ENCODE data around the gene RUNX3.
"Not testable (repeated sequence)": the region's sequence is repeated elsewhere in the genome, so short reads cannot be mapped to it uniquely, and the experiment has no call there.

Gene RUNX3

GRCh38 chr1:24900486-24900849 is 29.6 kb downstream of the RUNX3 start:
- no peak for DNase-seq

GRCh38 chr1:24899581-24900485 is 30.2 kb downstream of the RUNX3 start:
- DNase-seq = no peak

- no peak for DNase-seq
These were observed 31.1 kb downstream of the RUNX3 start for GRCh38 chr1:24898909-24899439.

DNA sequence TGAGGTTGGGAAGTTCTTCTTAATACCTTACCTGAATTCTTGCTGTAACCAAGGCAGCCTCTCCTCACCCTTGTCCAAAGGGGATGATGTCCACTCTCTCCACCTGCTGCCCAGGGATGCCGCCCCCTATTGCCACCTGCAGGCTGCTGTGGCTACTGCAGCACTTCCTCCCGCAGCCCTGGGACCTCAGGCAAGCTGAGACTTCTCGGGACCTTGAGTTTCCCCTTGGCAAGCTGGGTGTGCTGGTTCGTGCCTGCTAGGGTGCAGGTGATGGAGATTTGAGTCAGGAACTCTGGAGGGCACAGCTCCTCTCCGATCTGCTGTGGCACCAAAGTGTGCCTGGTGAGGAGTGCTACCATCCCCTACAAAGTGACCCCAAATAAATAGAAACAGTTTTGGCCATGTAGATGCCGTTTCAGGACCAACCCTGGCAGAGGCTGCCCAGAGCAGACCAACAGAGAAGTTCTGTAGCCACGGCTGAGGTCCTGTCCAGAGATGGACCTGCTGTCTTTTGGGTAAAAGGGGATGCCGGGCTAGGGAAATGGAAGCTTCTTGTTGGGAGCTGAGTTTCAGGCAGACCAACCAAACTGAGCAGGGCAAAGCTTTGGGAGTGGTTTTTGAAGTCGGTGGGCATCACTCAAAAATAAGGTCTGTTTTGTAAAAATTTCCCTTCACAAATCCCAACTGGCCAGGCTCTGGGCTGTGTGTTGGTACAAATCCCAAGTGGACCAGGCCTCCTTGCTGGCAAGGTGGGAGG is 31.7 kb downstream of the RUNX3 start:
- DNase-seq = peak; percentile 60 to 78 (median 65)

DNA sequence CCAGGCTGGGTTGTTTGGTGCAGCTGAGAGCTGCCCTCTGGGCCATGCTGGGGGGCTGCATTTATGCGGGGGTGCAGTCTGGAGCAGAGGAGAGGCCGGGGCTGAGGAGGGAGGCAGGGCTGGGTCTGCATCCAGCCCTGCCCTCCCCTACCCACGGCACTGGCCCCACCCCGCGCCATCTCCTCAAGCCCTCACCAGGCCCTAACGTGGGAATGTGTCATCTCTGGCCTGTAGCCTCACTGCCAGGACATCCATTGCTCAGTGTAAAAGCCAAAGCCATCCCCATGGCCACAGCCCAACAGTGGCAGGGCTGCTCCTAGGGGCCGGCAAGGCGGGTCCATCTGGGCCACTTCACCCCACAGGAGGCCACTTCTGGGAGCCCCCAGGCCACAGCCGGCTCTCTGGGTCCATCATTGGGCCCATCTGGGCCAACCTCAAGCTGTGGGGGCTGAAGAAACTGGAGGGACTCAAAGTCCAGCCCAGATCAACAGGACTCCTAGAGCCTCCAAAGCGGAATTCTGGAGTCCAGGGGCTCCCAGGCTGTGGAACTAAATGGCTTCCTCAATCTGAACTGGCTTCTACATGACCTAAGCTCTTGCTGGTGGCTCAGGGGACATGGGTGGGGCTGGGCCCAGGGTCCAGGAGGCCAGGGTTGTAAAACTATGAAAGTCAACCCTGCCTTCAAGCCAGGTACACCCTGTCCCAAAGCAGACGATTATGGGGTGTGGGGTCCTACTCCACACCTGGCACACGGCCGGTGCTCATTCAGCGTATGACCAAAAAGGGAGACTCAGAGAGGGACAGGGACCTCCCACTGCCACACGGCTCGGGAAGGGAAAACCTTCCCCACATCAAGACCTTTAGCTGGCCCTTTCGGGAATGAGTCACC is 32.6 kb downstream of the RUNX3 start:
- no peak for DNase-seq

DNA sequence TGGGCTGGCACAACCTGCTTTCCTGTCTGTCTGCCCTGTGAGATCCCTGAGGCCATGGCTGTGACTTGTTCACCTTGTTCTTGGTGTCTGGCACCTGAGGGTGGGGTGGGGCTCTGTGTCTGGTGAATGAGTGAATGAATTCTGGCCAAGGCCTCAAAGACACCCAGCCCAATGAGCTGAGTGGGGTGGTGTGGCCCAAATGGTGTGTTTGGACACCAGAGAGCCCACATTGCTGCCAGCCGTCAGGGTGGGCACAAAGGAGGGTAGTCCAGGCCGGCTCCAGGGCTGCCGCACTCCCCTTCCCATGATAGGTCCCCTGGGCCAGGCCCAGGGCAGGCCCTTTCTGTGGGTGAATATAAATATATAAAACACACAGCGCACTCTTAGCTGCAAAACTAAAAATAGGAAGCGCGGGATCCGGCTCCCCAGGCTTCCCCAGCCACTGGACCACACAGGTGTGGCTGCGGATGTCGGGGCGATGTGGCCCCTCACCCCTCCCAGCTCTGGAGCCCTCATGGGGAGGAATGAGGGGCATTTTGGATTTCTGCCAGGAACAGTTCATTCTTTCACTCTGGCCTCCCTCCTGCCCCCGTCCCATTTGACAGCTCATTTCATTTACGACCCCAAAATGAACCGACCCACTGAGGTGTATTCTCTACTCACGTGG is 33.3 kb downstream of the RUNX3 start:
- DNase-seq = no peak

- DNase-seq = no peak
These were observed 33.9 kb downstream of the RUNX3 start for GRCh38 chr1:24896176-24896575.

DNA sequence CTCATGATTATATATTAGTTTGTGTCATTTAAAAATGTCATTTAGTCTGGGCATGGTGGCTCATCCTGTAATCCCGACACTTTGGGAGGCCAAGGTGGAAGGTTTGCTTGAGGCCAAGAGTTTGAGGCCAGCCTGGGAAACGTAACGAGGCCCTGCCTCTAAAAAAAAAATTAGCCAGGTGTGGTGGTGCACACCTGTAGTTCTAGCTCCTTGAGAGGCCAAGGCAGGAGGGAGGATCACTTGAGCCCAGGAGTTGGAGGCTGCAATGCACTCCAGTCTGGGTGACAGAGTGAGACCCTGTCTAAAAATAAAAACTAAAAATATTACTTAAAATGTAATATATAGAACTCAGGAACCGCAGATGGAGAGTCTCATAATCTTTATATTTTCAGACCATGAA is 34.6 kb downstream of the RUNX3 start:
- DNase-seq = no peak

DNA sequence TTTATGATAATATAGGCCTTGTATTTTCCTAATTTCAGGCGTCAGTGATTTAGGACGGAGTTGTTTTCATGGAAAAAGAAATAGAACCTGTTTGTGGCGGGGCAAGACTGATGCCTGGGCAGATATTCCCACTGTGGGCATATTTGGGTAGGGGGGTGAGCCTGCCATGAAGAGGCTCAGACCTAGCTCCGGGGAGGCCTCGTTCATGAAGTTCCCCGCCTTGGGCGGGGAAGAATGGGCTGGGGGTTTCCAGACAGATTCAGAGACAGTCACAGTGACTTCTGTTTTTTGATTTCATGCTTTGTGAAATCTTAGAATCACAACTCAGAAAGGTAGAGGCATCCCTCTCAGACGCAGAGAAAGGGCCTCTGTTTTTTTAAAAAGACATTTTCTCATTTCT is 36.1 kb downstream of the RUNX3 start:
- DNase-seq = peak; percentile 36 to 55 (median 42)

DNA sequence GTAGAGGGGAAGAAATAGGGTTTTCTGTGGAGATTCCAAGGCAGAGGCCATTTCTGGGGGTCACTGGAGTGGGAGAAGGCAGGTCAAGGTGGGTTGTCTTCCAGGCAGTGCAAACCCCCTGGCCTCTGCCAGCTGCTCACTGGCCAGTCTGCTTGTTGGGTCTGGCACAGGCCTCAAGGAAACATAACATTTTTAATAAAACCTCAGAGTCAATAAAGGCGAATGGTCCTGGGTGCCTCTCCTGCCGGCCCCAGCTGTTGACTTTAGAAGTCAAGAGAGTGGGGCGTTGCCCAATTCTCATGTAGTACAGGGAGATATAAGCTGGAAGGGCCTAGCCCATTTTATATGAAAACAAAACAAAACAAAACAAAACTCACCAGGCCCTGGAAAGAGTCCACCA is 36.6 kb downstream of the RUNX3 start:
- DNase-seq = no peak

GRCh38 chr1:24892188-24893153 is 37.6 kb downstream of the RUNX3 start:
- DNase-seq = no peak

DNA sequence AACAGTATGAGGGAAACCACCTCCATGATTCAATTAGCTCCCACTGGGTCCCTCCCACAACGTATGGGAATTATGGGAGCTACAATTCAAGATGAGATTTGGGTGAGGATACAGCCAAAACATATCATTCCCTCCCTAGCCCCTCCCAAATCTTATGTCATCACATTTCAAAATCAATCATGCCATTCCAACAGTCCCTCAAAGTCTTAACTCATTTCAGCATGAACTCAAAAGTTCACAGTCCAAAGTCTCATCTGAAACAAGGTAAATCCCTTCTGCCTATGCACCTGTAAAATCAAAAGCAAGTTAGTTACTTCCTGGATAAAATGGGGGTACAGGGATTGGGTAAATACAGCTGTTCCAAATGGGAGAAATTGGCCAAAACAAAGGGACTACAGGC is 38.7 kb downstream of the RUNX3 start:
- DNase-seq = not testable (repeated sequence)

DNA sequence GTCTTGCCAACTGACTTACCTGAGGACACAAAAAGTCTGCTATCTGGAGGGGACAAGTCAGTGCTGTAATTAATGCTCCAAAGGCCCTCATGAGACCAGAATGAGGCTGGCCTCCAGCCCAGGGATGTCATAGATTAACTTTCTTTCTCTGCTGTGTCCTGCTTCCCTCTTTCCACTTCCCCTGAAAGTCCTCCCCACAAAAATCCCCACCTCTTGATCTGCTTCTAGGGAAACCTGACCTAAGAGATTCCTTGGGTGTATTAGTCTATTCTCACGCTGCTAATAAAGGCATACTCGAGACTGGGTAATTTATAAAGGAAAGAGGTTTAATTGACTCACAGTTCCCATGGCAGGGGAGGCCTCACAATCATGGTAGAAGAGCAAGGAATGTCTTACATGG is 39.2 kb downstream of the RUNX3 start:
- DNase-seq = peak; percentile 62 to 73 (median 71)

DNA sequence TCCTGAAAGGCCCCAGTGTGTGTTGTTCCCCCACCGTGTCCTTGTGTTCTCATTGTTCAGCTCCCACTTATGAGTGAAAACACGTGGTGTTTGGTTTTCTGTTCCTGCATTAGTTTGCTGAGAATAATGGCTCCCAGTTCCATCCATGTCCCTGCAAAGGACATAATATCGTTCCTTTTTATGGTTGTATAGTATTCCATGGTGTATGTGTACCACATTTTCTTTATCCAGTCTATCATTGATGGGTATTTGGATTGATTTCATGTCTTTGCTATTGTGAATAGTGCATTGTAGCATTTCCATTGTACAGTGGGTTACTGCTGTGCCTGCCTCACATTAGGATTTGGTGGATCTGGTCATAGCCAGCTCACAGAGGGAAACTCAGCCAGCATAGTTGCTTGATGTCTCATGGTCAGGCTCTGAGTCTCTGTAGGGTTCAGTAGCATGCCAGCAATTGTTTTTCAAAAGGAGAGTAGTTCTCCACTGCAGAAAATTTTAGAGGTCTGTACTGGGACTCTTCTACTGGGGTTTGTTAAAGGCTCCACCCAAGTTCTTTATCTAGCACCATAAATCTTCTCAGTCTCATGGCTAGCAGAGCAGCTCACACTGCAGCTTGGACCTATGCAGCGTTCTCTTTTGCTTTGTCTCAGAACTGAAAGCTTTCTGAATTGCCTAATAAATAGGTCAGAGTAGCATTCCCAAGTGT is 41.0 kb downstream of the RUNX3 start:
- no peak for DNase-seq

GRCh38 chr1:24888061-24888970 is 41.8 kb downstream of the RUNX3 start:
- no peak for DNase-seq

GRCh38 chr1:24886241-24886640 is 43.8 kb downstream of the RUNX3 start:
- DNase-seq = no peak

DNA sequence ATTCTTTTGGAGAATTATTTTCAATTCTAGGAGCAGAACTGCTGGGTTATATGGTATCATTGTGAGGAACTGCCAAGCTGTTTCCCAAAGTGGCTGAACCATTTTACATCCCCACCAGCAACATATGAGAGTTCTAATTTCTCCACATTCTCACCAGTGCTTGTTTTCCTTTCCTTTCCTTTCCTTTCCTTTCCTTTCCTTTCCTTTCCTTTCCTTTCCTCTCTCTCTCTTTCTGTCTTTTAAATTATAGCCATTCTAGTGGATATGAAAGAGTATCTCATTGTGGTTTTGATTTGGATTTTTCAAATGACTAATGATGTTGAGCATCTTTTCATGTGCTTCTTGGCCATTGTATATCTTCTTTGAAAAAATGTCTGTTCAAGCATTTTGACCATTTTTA is 45.3 kb downstream of the RUNX3 start:
- no peak for DNase-seq

- no peak for DNase-seq
These were observed 49.0 kb downstream of the RUNX3 start for GRCh38 chr1:24881034-24881433.
